MM.1S (cell line): Measurements from ENCODE around the gene AIRE.

Source experiments
- DNase-seq: peaks from one replicate; pipeline ENCODE4 v3.0.0-alpha.2; 2015
- H2AFZ ChIP-seq: fragments of 300-600 bp; sonication (generic); 2 replicates; pipeline ENCODE4 v1.6.0; 2016; ENCODE audit warnings: antibody characterized with exemption, low read length
- H3F3A ChIP-seq: fragments of 300-600 bp; sonication (generic); 2 replicates; pipeline ENCODE4 v1.6.1; 2016; ENCODE audit warnings: mild to moderate bottlenecking, antibody characterized with exemption, low read length, moderate library complexity, mixed read lengths; ENCODE audit not compliant: insufficient read depth
- H3K27ac ChIP-seq: fragments of 300-600 bp; sonication (generic); 2 replicates; pipeline ENCODE4 v1.5.1; 2016; ENCODE audit warnings: mild to moderate bottlenecking, low read length
- H3K27me3 ChIP-seq: fragments of 300-600 bp; sonication (generic); replicated peaks from 2 replicates; pipeline ENCODE4 v1.6.0; 2016; ENCODE audit warnings: low read length; ENCODE audit not compliant: insufficient read depth
- H3K36me3 ChIP-seq: fragments of 300-600 bp; sonication (generic); replicated peaks from 2 replicates; pipeline ENCODE4 v1.6.1; 2016; ENCODE audit warnings: mild to moderate bottlenecking, low read length, mixed read lengths; ENCODE audit not compliant: insufficient read depth
- H3K4me1 ChIP-seq: fragments of 300-600 bp; sonication (generic); 2 replicates; pipeline ENCODE4 v1.6.1; 2016; ENCODE audit warnings: low read length, mixed read lengths
- H3K4me2 ChIP-seq: fragments of 300-600 bp; sonication (generic); 2 replicates; pipeline ENCODE4 v1.6.0; 2016; ENCODE audit warnings: low read depth, low read length
- H3K4me3 ChIP-seq: fragments of 300-600 bp; sonication (generic); 2 replicates; pipeline ENCODE4 v1.5.1; 2016; ENCODE audit warnings: low read length, mixed read lengths
- H3K79me2 ChIP-seq: fragments of 300-600 bp; sonication (generic); 2 replicates; pipeline ENCODE4 v1.6.1; 2016; ENCODE audit warnings: mixed run types, low read length, mixed read lengths
- H3K9ac ChIP-seq: fragments of 300-600 bp; sonication (generic); 2 replicates; pipeline ENCODE4 v1.6.1; 2016; ENCODE audit warnings: low read length, mixed read lengths
- H3K9me2 ChIP-seq: fragments of 300-600 bp; sonication (generic); replicated peaks from 2 replicates; pipeline ENCODE4 v1.6.1; 2016; ENCODE audit warnings: mild to moderate bottlenecking, low read length, mixed read lengths; ENCODE audit not compliant: insufficient read depth
- H3K9me3 ChIP-seq: fragments of 300-600 bp; sonication (generic); replicated peaks from 2 replicates; pipeline ENCODE4 v1.6.1; 2016; ENCODE audit warnings: mild to moderate bottlenecking, low read length, mixed read lengths; ENCODE audit not compliant: insufficient read depth
- H4K20me1 ChIP-seq: fragments of 300-600 bp; sonication (generic); 2 replicates; pipeline ENCODE4 v1.6.1; 2016; ENCODE audit warnings: mild to moderate bottlenecking, low read length, moderate library complexity, mixed read lengths; ENCODE audit not compliant: insufficient read depth
- EZH2 ChIP-seq: fragments of 300-600 bp; sonication (generic); optimal IDR thresholded peaks from 2 replicates; pipeline ENCODE3; 2017; ENCODE audit warnings: low read depth, mild to moderate bottlenecking, antibody characterized with exemption, low read length, mixed read lengths
- EZH2phosphoT487 ChIP-seq: fragments of 300-600 bp; sonication (generic); IDR thresholded peaks from 2 replicates; pipeline ENCODE4 v1.6.1; 2018; ENCODE audit warnings: antibody characterized with exemption, low read length
- TF ChIP-seq, protein P1 (sequence below): fragments of 300-600 bp; sonication (generic); IDR thresholded peaks from 2 replicates; pipeline ENCODE4 v1.5.1; 2016; ENCODE audit warnings: antibody characterized with exemption, low read length, mixed read lengths

Gene AIRE

DNA sequence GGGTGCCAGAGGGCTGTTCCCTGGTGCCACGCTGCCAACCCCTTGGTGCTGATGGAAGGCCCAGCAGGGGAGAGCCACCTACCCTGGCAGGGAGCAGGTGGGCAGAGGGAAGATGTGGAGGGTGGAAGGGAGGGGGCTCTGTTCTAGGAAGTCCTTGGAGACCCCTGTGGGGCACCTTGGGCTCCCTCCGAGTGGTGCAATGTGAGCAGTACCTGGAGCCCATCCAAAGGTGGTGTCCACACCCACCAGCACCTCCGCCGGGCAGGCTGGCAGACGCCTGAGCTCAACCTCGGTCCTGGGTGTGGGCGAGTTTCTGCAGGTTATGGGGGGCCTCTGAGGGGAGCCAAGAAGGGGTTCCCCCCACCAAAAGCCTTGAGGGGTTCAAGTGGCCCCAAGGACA, 12.6 kb upstream of the AIRE start:
- no peaks in the 10 kb centered on the region for H4K20me1 ChIP-seq
- no peaks in the 10 kb centered on the region for H3K36me3 ChIP-seq
- H2AFZ ChIP-seq: no peak overlapping the region
- H3K9me3 ChIP-seq: no peaks in the 10 kb centered on the region
- no peak overlapping the region for H3K4me3 ChIP-seq
- TF ChIP-seq, protein P1, sequence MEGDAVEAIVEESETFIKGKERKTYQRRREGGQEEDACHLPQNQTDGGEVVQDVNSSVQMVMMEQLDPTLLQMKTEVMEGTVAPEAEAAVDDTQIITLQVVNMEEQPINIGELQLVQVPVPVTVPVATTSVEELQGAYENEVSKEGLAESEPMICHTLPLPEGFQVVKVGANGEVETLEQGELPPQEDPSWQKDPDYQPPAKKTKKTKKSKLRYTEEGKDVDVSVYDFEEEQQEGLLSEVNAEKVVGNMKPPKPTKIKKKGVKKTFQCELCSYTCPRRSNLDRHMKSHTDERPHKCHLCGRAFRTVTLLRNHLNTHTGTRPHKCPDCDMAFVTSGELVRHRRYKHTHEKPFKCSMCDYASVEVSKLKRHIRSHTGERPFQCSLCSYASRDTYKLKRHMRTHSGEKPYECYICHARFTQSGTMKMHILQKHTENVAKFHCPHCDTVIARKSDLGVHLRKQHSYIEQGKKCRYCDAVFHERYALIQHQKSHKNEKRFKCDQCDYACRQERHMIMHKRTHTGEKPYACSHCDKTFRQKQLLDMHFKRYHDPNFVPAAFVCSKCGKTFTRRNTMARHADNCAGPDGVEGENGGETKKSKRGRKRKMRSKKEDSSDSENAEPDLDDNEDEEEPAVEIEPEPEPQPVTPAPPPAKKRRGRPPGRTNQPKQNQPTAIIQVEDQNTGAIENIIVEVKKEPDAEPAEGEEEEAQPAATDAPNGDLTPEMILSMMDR: no peak
- TF ChIP-seq EZH2 (no peak), EZH2phosphoT487 (no peak)
- no peaks in the 10 kb centered on the region for H3F3A ChIP-seq
- H3K27me3 ChIP-seq: peaks cover 28% of the 10 kb centered on the region
- H3K79me2 ChIP-seq: no peaks in the 10 kb centered on the region
- no peak overlapping the region for H3K9ac ChIP-seq
- no peak overlapping the region for H3K4me2 ChIP-seq
- no peak for DNase-seq
- H3K4me1 ChIP-seq: no peaks in the 10 kb centered on the region
- H3K9me2 ChIP-seq: no peaks in the 10 kb centered on the region
- H3K27ac ChIP-seq: no peak overlapping the region

DNA sequence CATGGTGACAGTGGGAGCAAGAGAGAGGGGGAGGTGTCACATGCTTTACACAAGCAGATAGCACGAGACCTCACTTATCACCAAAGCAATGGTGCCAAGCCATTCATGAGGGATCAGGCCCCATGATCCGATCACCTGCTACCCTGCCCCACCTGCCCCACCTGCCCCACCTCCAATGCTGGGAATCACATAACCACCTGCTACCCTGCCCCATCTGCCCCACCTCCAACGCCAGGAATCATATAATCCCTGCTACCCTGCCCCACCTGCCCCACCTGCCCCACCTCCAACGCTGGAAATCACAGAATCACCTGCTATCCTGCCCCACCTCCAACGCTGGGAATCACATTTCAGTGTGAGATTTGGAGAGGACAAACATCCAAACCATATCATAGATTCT, 10.6 kb upstream of the AIRE start:
- Histone ChIP-seq H3F3A (no peaks in the 10 kb centered on the region), H3K9me2 (no peaks in the 10 kb centered on the region), H3K27me3 (peaks cover 35% of the 10 kb centered on the region), H3K27ac (no peak overlapping the region), H3K79me2 (no peaks in the 10 kb centered on the region), H3K4me2 (no peak overlapping the region), H3K4me1 (no peaks in the 10 kb centered on the region), H3K36me3 (no peaks in the 10 kb centered on the region), H2AFZ (no peak overlapping the region), H3K9ac (no peak overlapping the region), H4K20me1 (no peaks in the 10 kb centered on the region), H3K9me3 (no peaks in the 10 kb centered on the region), H3K4me3 (no peak overlapping the region)
- DNase-seq: no peak
- TF ChIP-seq EZH2phosphoT487: no peak
- TF ChIP-seq EZH2: no peak
- TF ChIP-seq, protein P1: no peak

DNA sequence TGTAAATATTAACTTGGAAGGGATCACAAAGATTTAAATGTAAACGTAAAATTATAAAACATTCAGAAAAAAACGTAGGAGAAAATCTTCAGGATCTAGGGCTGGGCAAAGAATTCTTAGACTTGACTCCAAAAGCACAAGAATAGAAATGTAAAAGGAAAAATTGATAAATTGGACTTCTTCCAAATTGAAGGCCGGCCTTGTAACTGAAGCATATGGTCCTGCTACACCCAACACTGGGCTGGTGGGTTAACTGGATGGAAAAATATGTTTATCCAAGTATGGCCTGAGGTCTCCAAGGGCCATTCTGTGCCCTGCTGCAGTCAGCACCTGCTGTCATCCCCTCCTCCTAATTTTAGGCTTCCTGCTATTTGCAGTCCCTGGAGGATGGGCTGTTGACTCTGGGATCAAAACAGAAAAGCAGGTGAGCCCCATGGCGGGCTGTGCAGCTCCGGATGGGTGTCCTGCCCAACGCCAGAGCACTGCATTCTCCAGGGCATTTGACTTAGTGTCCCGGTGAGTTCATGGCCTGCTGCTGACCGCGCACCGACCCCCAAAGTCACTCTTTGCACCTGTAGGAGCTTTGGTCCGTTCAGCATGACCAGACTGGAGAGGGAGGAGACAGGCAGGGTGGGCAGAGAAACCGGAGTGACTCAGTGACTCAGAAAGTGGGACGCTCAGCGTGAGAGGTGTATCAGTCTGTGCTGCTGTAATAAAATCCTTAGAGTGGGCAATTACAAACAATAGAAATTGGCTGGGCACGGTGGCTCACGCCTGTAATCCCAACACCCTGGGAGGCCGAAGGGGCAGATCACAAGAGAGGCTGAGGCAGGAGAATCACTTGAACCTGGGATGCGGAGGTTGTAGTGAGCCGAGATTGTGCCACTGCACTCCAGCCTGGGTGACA, 6.1 kb upstream of the AIRE start:
- TF ChIP-seq EZH2 (no peak), EZH2phosphoT487 (no peak)
- TF ChIP-seq, protein P1: no peak
- peaks cover 51% of the 10 kb centered on the region for H3K27me3 ChIP-seq
- no peak for DNase-seq

More for the DNA sequence above, 6.1 kb upstream of the AIRE start:
- Histone ChIP-seq H2AFZ (no peak overlapping the region), H3K4me2 (no peak overlapping the region), H3K9me3 (no peaks in the 10 kb centered on the region), H4K20me1 (no peaks in the 10 kb centered on the region), H3K9ac (no peak overlapping the region), H3K4me3 (no peak overlapping the region), H3K4me1 (no peaks in the 10 kb centered on the region), H3K9me2 (no peaks in the 10 kb centered on the region), H3K79me2 (no peaks in the 10 kb centered on the region), H3K27ac (no peak overlapping the region), H3F3A (no peaks in the 10 kb centered on the region), H3K36me3 (no peaks in the 10 kb centered on the region)
